ENCODE measurements around the gene RAB5B.

GRCh38 chr12:56021889-56022497, 48.1 kb downstream of the RAB5B start:
- TF ChIP-seq CTCF (conservative IDR thresholded peaks at IDR 0.05 in 1 of 2, IDR thresholded peaks at IDR 0.05 in 1 of 2; ENCODE audit: low read depth in 1 of 2, low read length in 2 of 2) (peak in 1 of 2 donors; percentile 18), EZH2 (IDR thresholded peaks at IDR 0.05; ENCODE audit: low read length, missing control alignments) (no peak)

All from fibroblast of lung (primary cell).